Activated CD8-positive, alpha-beta T cell treated with anti-CD3 and anti-CD28 coated beads, Interleukin-2, amount 10 ng/mL, durations not matched to agents 7 days and 5 days (primary cell): Measurements from ENCODE around the gene ATOH1. TPM values are rescaled to one million over a fixed set of nuclear protein-coding genes. Genes with fewer than 3 reads are reported as not detected.

ENCODE experiments used
- ATAC-seq: fragments of 150-1000 bp; cut with Tn5 transposase; one replicate; pipeline ENCODE4 v1.10.0; 2021; ENCODE audit warnings: moderate library complexity
- CTCF ChIA-PET: fragments of 350-600 bp; sonication (Branson Sonifier 250); formaldehyde crosslinking; loops from one replicate; lab custom pipeline; 2021; ENCODE audit warnings: antibody characterized with exemption; lab: Charles Lee
- POLR2A ChIA-PET: fragments of 350-600 bp; sonication (Branson Sonifier 250); formaldehyde crosslinking; loops from one replicate; lab custom pipeline; 2021; ENCODE audit warnings: antibody characterized with exemption; lab: Charles Lee
- DNase-seq: peaks from one replicate; pipeline ENCODE4 v3.0.0-alpha.2; 2020
- H3K27ac Mint-ChIP-seq: one replicate; pipeline ENCODE4 v1.8.0; 2021; ENCODE audit warnings: mild to moderate bottlenecking, mixed read lengths
- H3K27me3 Mint-ChIP-seq: one replicate; pipeline ENCODE4 v1.8.0; 2021; ENCODE audit warnings: low read depth, mixed read lengths
- H3K36me3 Mint-ChIP-seq: one replicate; pipeline ENCODE4 v1.8.0; 2021; ENCODE audit warnings: low read depth, mixed read lengths
- H3K4me1 Mint-ChIP-seq: one replicate; pipeline ENCODE4 v1.8.0; 2021; ENCODE audit warnings: low read depth, mixed read lengths
- H3K4me3 Mint-ChIP-seq: one replicate; pipeline ENCODE4 v1.8.0; 2021; ENCODE audit warnings: mild to moderate bottlenecking, mixed read lengths
- H3K9me3 Mint-ChIP-seq: one replicate; pipeline ENCODE4 v1.8.0; 2022; ENCODE audit warnings: mixed read lengths; ENCODE audit not compliant: insufficient read depth
- total RNA-seq, 2 experiments: library from RNA; stranded (reverse); gene quantifications; one replicate each; pipeline ENCODE4 v1.2.3, GENCODE V29; 2021

Gene ATOH1
- total RNA-seq, 2 experiments from 2014 or later = not detected

DNA sequence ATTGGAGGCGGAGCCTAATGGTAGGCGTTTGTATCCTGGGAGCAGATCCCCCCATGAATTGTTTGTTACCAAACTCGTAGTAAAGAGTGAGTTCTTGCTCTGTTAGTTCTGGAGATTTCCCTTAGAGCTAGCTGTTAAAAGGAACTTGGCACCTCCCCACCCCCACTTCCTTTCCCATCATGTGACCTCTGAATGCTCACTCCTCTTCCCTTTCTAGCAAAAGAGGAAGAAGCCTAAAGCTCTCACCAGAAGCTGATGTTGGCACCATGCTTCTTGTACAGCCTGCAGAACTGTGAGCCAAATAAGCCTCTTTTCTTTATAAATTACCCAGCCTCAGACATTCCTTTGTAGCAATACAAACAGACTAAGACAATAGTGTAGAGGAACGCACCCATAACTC, 13.8 kb upstream of the ATOH1 start:
- Mint-ChIP-seq H3K27ac (no peak overlapping the region), H3K36me3 (no peaks in the 10 kb centered on the region), H3K9me3 (no peaks in the 10 kb centered on the region), H3K4me1 (no peaks in the 10 kb centered on the region), H3K4me3 (no peak overlapping the region), H3K27me3 (no peaks in the 10 kb centered on the region)
- DNase-seq (no peak), ATAC-seq (no peak)
- CTCF ChIA-PET = no interaction called here
- POLR2A ChIA-PET = no interaction called here

DNA sequence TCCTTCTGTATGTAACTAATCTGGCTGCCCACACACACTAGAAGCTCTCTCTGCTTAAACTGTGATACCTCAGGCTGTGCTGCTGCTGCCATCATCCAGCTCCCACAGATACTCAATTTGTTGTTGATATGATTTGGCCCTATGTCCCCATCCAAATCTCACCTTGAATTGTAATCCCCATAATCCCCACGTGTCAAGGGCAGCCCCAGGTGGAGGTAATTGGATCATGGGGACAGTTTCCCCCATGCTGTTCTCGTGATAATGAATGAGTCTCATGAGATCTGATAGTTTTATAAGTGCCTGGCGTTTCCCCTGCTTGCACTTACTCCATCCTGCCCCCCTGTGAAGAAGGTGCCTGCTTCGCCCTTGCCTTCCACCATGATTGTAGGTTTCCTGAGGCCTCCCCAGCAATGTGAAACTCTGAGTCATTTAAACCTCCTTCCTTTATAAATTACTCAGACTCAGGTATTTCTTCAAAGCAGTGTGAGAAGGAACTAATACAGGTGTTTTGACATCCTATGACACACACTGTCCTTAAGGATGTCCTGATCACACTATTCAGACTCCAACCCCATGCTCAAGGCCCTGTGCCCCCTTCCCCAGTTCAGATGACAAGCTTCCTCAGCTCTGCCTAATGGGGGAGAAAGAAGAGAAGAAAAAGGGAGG, 2.9 kb upstream of the ATOH1 start:
- Mint-ChIP-seq H3K4me1 (peaks cover 14% of the 10 kb centered on the region), H3K27me3 (peaks cover 40% of the 10 kb centered on the region), H3K36me3 (peaks cover 7% of the 10 kb centered on the region), H3K9me3 (no peaks in the 10 kb centered on the region), H3K27ac (no peak overlapping the region), H3K4me3 (no peak overlapping the region)
- ChIA-PET CTCF (no interaction called here), POLR2A (no interaction called here)
- DNase-seq (no peak), ATAC-seq (no peak)

DNA sequence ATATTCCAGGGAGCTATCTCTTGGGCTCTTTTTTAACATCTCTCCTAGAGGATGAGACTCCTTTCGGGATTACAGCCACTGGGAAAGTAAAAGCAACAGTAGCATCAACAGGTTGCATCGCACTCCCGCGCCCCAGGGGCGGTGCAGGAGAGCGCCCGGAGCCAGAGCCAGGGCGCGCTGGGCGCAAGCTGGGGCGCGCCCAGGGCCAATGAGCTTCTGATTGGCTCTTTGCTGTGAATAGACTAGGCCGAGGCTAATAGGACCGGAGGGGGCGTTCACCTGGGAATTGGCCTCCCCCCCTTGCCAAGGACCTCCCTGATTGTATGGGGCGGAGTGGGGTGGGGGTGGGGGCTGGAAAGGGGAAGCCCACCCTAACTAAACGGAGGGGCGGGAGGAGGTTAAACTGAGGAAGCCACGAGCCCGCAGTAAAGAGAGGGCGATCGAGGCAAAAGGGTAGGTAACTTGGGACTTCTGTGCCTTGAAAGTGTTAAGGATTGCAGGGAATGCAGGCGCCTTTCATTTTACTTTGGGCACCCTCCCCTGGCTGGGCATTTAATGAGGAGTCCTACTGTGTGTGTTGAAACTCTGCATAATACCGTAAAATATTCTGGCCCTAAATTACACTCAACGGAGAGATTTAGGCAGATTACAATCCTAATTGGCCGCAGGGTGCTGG, 1.1 kb upstream of the ATOH1 start:
- H3K27me3 Mint-ChIP-seq = peaks cover 58% of the 10 kb centered on the region
- no peak overlapping the region for H3K27ac Mint-ChIP-seq
- H3K4me3 Mint-ChIP-seq = no peak overlapping the region
- peaks cover 14% of the 10 kb centered on the region for H3K4me1 Mint-ChIP-seq
- peaks cover 2% of the 10 kb centered on the region for H3K9me3 Mint-ChIP-seq
- ATAC-seq (no peak), DNase-seq (no peak)
- peaks cover 7% of the 10 kb centered on the region for H3K36me3 Mint-ChIP-seq
- CTCF ChIA-PET = interaction anchor here (0.7 kb wide), 1 partner anchor 816 kb away, joined by 3 read pairs; no protein-coding TSS in a partner anchor
- POLR2A ChIA-PET = no interaction called here

DNA sequence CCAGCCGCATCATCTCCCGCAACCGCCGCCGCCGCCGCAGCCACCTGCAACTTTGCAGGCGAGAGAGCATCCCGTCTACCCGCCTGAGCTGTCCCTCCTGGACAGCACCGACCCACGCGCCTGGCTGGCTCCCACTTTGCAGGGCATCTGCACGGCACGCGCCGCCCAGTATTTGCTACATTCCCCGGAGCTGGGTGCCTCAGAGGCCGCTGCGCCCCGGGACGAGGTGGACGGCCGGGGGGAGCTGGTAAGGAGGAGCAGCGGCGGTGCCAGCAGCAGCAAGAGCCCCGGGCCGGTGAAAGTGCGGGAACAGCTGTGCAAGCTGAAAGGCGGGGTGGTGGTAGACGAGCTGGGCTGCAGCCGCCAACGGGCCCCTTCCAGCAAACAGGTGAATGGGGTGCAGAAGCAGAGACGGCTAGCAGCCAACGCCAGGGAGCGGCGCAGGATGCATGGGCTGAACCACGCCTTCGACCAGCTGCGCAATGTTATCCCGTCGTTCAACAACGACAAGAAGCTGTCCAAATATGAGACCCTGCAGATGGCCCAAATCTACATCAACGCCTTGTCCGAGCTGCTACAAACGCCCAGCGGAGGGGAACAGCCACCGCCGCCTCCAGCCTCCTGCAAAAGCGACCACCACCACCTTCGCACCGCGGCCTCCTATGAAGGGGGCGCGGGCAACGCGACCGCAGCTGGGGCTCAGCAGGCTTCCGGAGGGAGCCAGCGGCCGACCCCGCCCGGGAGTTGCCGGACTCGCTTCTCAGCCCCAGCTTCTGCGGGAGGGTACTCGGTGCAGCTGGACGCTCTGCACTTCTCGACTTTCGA, 654 bp downstream of the ATOH1 start:
- H3K4me1 Mint-ChIP-seq = peaks cover 14% of the 10 kb centered on the region
- CTCF ChIA-PET = no interaction called here
- ATAC-seq = peak; percentile 30
- H3K27ac Mint-ChIP-seq = no peak overlapping the region
- H3K36me3 Mint-ChIP-seq = peaks cover 7% of the 10 kb centered on the region
- H3K4me3 Mint-ChIP-seq = peak overlapping the region; percentile 8
- peaks cover 73% of the 10 kb centered on the region for H3K27me3 Mint-ChIP-seq
- POLR2A ChIA-PET = no interaction called here
- DNase-seq = no peak
- H3K9me3 Mint-ChIP-seq = peaks cover 2% of the 10 kb centered on the region

DNA sequence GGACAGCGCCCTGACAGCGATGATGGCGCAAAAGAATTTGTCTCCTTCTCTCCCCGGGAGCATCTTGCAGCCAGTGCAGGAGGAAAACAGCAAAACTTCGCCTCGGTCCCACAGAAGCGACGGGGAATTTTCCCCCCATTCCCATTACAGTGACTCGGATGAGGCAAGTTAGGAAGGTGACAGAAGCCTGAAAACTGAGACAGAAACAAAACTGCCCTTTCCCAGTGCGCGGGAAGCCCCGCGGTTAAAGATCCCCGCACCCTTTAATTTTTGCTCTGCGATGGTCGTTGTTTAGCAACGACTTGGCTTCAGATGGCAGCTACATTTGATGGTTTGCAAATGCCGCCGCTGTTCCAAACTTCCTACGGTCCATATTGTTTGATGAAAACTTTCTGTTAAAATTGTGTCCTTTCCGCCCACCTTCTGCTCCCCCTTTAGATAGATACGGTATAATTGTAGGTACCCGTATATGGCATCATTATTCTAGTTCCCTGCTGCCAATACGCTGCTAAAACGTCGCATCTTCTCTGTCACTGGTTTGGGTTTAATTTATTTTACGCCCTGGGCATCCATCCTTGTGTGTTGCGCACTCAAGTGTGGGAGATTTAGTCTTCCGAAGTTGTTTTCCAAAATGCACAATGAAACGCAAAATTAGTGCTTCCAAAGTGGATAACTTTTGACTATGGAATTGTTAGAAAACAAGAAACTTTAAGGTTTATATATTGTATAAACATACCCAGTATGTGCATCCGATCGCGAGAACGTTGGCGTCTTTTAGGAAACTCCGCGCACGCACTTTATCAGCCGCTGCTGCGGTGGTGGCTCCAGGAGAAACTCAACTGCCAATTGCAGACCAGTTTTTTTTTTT, 1.5 kb downstream of the ATOH1 start:
- peaks cover 7% of the 10 kb centered on the region for H3K36me3 Mint-ChIP-seq
- POLR2A ChIA-PET = no interaction called here
- DNase-seq = no peak
- H3K27ac Mint-ChIP-seq = peak overlapping the region; percentile 20
- H3K4me1 Mint-ChIP-seq = peaks cover 14% of the 10 kb centered on the region
- H3K27me3 Mint-ChIP-seq = peaks cover 80% of the 10 kb centered on the region
- H3K9me3 Mint-ChIP-seq = peaks cover 2% of the 10 kb centered on the region
- CTCF ChIA-PET = no interaction called here
- H3K4me3 Mint-ChIP-seq = peak overlapping the region; percentile 38
- no peak for ATAC-seq

GRCh38 chr4:93831716-93832496, 3.4 kb downstream of the ATOH1 start:
- ChIA-PET CTCF (no interaction called here), POLR2A (no interaction called here)
- DNase-seq (no peak), ATAC-seq (no peak)
- peaks cover 14% of the 10 kb centered on the region for H3K4me1 Mint-ChIP-seq
- H3K27ac Mint-ChIP-seq = no peak overlapping the region
- H3K27me3 Mint-ChIP-seq = peaks cover 75% of the 10 kb centered on the region
- H3K4me3 Mint-ChIP-seq = no peak overlapping the region
- H3K9me3 Mint-ChIP-seq = peaks cover 2% of the 10 kb centered on the region
- peaks cover 7% of the 10 kb centered on the region for H3K36me3 Mint-ChIP-seq

- peaks cover 2% of the 10 kb centered on the region for H3K9me3 Mint-ChIP-seq
- peaks cover 49% of the 10 kb centered on the region for H3K27me3 Mint-ChIP-seq
- no peak overlapping the region for H3K4me3 Mint-ChIP-seq
- ATAC-seq (no peak), DNase-seq (no peak)
- H3K27ac Mint-ChIP-seq = no peak overlapping the region
- ChIA-PET CTCF (no interaction called here), POLR2A (no interaction called here)
- peaks cover 5% of the 10 kb centered on the region for H3K36me3 Mint-ChIP-seq
- peaks cover 6% of the 10 kb centered on the region for H3K4me1 Mint-ChIP-seq
Measured at GRCh38 chr4:93834249-93835066, 5.9 kb downstream of the ATOH1 start.

DNA sequence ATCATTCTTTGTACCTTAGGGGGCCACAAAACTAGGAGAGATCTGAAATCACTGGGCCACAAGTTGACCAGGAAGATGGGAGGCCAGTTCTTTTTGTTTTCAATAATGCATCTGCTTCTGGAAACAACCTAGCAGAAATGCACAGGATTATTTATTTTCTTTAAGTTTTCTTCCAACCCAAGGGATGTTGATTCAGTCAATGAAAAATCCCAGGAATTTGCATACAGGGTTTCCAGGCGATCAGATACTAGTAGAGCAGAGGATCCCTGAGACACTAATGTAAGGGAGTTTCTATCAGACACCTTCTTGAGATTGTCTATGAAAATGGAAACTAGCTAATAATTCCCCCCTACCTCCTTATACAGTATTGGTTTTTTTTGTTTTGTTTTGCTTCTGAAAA, 7.4 kb downstream of the ATOH1 start:
- Mint-ChIP-seq H3K27me3 (peaks cover 37% of the 10 kb centered on the region), H3K27ac (no peak overlapping the region), H3K4me1 (no peaks in the 10 kb centered on the region)

GRCh38 chr4:93839704-93840103, 11.2 kb downstream of the ATOH1 start:
- CTCF ChIA-PET = no interaction called here
- H3K4me3 Mint-ChIP-seq = no peak overlapping the region
- DNase-seq (no peak), ATAC-seq (no peak)
- peaks cover 2% of the 10 kb centered on the region for H3K27me3 Mint-ChIP-seq
- POLR2A ChIA-PET = no interaction called here
- no peak overlapping the region for H3K27ac Mint-ChIP-seq
- no peaks in the 10 kb centered on the region for H3K4me1 Mint-ChIP-seq
- H3K36me3 Mint-ChIP-seq = no peaks in the 10 kb centered on the region
- no peaks in the 10 kb centered on the region for H3K9me3 Mint-ChIP-seq

More for the DNA sequence above, 7.4 kb downstream of the ATOH1 start:
- POLR2A ChIA-PET = no interaction called here
- CTCF ChIA-PET = no interaction called here
- DNase-seq = no peak
- no peak for ATAC-seq
- Mint-ChIP-seq H3K4me3 (no peak overlapping the region), H3K36me3 (no peaks in the 10 kb centered on the region), H3K9me3 (peaks cover under 1% of the 10 kb centered on the region)

GRCh38 chr4:93841803-93842345, 13.3 kb downstream of the ATOH1 start:
- POLR2A ChIA-PET = no interaction called here
- CTCF ChIA-PET = no interaction called here
- Mint-ChIP-seq H3K4me1 (no peaks in the 10 kb centered on the region), H3K27ac (no peak overlapping the region), H3K4me3 (no peak overlapping the region), H3K9me3 (no peaks in the 10 kb centered on the region), H3K36me3 (no peaks in the 10 kb centered on the region), H3K27me3 (no peaks in the 10 kb centered on the region)
- ATAC-seq (no peak), DNase-seq (no peak)
